LNCaP clone FGC (cell line): ENCODE results near the gene LY6G5B.

ENCODE experiments used
- DNase-seq: peaks from one replicate; pipeline ENCODE4 v3.0.0-alpha.2; 2011; ENCODE audit warnings: low read depth
- H3K4me3 ChIP-seq: 2 replicates; pipeline ENCODE4 v1.5.1; 2011; ENCODE audit warnings: mild to moderate bottlenecking, low read depth, low read length, control low read depth
- CTCF ChIP-seq: IDR thresholded peaks from 2 replicates; pipeline ENCODE4 v1.5.1; 2012; ENCODE audit warnings: mild to moderate bottlenecking; ENCODE audit not compliant: control insufficient read depth, insufficient read depth; ENCODE audit errors: extremely low read depth

The LY6G5B gene

DNA sequence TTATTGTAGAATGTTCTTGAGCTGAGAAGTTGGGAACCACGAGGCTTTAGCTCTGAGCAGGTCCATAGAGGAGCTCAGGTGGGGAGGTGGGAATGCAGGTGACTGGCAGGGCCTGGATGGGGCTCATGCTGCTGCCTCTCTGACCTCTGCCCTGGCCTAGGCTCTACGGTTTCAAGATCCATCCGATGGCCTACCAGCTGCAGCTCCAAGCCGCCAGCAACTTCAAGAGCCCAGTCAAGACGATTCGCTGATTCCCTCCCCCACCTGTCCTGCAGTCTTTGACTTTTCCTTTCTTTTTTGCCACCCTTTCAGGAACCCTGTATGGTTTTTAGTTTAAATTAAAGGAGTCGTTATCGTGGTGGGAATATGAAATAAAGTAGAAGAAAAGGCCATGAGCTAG lies at the start of gene LY6G5B:
Gene LY6G5B (plus strand): TSS at position 301 of the 400 bp plus-strand sequence. CDS start 975 bp downstream, outside the sequence.
- no peak within 1 kb of the TSS for H3K4me3 ChIP-seq
- no peak for DNase-seq
- no peak for TF ChIP-seq CTCF

DNA sequence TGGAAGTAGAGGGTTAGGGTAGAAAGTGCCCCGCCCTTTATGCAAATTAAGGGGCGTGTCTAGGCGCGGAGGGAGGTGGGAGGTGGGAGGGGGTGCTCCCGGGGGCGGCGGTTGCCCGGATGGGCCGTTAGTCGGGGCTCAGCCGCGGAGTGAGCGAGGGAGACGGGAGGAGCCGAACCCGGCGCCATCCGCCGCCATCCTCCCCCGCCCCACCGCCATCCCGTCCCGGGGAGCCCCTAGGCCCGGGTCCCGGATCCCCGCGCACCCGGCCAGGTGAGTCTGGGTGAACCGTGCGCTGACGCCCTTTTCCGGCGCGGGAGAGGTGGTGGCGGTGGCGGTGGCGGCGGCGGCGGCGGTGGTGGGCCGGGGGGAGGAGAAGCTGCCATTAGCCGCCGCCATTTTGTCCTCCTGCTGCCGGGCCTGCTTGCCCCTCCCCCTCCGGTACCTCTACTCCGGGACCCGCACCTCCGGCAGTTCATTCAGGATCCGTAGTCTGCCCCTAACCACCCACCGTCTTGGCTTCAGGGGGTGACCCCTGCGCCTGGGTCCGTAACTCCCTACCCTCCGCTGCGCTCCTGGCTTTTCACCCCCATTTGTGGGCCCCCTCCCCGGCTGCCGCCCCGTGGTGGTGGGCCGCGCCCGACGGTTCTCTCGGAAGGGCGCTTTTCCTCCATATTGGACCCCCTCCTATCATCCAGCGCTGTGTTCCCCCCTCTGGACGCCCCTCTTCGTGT lies 49.0 kb upstream of the LY6G5B start, which contains the start of gene PRRC2A:
Gene PRRC2A (plus strand): TSS at position 130 of the 734 bp plus-strand sequence. CDS start 2,075 bp downstream, outside the sequence.
- no peak for DNase-seq
- TF ChIP-seq CTCF = no peak
- H3K4me3 ChIP-seq = peak within 1 kb of the TSS; percentile 99

DNA sequence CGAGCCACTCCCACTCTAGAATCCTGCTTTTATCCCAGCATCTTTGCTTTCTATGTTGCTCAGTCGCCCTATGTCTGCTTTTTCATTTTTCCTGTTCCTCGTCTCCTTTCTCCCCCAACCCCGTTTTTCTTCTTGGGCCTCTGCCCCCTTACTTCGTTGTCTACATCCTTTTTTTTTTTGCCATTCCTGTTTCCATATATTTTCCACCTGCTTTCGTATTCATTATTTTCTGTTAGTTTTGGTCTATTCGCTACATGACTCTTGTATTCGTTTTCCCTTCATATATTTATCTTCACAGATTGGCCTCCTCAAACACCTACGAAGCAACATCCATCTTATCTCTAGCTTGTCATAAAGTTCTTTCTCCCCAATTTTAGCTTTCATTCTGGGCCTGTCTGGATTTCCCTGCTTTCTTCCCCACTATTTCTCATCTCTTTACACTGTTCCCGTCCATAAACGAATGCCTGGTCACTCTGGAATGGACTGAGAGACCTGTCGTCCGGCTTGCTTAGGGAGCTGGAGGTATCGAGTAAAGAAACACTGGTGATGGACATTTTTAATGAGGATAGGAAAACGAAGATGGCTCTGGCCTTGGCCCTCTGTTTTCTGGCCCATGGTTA lies 48.3 kb upstream of the LY6G5B start:
- no peak for TF ChIP-seq CTCF
- no peak for DNase-seq
- H3K4me3 ChIP-seq = peak overlapping the region; percentile 99

DNA sequence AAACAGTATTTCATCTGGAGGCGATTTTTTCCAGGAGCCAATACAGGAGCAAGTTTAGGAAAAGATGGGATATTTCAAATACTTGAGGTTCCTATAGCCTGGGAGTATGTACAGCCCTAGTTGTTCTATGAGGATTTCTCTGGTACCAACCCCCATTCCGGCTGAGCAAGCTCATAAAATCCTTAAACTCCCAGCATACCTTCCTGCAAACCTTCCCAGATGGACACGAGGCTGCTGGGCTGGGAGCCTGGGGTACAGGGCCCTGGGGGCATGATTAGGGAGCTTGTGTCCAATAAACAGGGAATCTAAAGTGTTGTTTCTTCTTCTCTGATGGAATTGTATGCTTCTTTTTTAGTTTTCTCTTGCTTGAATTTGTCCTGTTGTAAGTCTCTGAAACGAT lies 47.8 kb upstream of the LY6G5B start:
- H3K4me3 ChIP-seq = peak overlapping the region; percentile 99
- peak; percentile 70 for DNase-seq
- no peak for TF ChIP-seq CTCF

- TF ChIP-seq CTCF = no peak
- DNase-seq = peak; percentile 86
- peak overlapping the region; percentile 99 for H3K4me3 ChIP-seq
Observed at GRCh38 chr6:31622684-31623091, 47.1 kb upstream of the LY6G5B start.

GRCh38 chr6:31624070-31624469 lies 45.7 kb upstream of the LY6G5B start:
- no peak for DNase-seq
- TF ChIP-seq CTCF = no peak

GRCh38 chr6:31626952-31627351 lies 42.8 kb upstream of the LY6G5B start:
- no peak for DNase-seq
- no peak overlapping the region for H3K4me3 ChIP-seq
- no peak for TF ChIP-seq CTCF

More at GRCh38 chr6:31624070-31624469, 45.7 kb upstream of the LY6G5B start:
- H3K4me3 ChIP-seq = no peak overlapping the region
